CD4-positive, alpha-beta T cell (primary cell): ENCODE data around the gene P4HA3. TPM values are rescaled to one million over a fixed set of nuclear protein-coding genes. Genes with fewer than 3 reads are reported as not detected.

Experiments
- ATAC-seq: fragments of 200-7000 bp; cut with Tn5 transposase; one replicate; pipeline ENCODE4 v1.10.0; 2022; ENCODE audit warnings: mild to moderate bottlenecking; ENCODE audit not compliant: poor library complexity
- CTCF ChIA-PET: fragments of 350-600 bp; sonication (Branson Sonifier 250); formaldehyde crosslinking; loops from one replicate; lab custom pipeline; 2021; ENCODE audit warnings: antibody characterized with exemption, inconsistent platforms; lab: Charles Lee
- POLR2A ChIA-PET: fragments of 350-600 bp; sonication (Branson Sonifier 250); formaldehyde crosslinking; loops from one replicate; lab custom pipeline; 2021; ENCODE audit warnings: antibody characterized with exemption, inconsistent platforms; lab: Charles Lee
- DNase-seq, 14 experiments: peaks; one replicate each; pipeline ENCODE4 v3.0.0-alpha.2; 2013 to 2020; ENCODE audit warnings: mixed read lengths in 2 of 14
- H3K27ac ChIP-seq, 2 donors: one replicate each; pipeline versions ENCODE4 v1.5.1 to v1.7.0; 2013; ENCODE audit warnings: low read length in 2 of 2, low read depth in 1 of 2, mild to moderate bottlenecking in 1 of 2
- H3K27me3 ChIP-seq, 2 experiments: 1 replicate in 1 of 2; 2 replicates in 1 of 2; pipeline versions ENCODE4 v1.6.1 to v1.7.0; 2013; ENCODE audit warnings: low read length in 2 of 2, control low read depth in 1 of 2, mild to moderate bottlenecking in 1 of 2, moderate library complexity in 1 of 2; ENCODE audit not compliant: insufficient read depth in 2 of 2, control insufficient read depth in 1 of 2
- H3K36me3 ChIP-seq: one replicate; pipeline ENCODE4 v1.6.1; 2013; ENCODE audit warnings: low read length, control low read depth; ENCODE audit not compliant: insufficient read depth
- H3K4me1 ChIP-seq: one replicate; pipeline ENCODE4 v1.6.1; 2013; ENCODE audit warnings: low read length, control low read depth; ENCODE audit not compliant: insufficient read depth
- H3K4me3 ChIP-seq: one replicate; pipeline ENCODE4 v1.5.1; 2013; ENCODE audit warnings: mild to moderate bottlenecking, low read length, moderate library complexity
- H3K9me3 ChIP-seq, 2 experiments: 1 replicate in 1 of 2; 2 replicates in 1 of 2; pipeline versions ENCODE4 v1.6.1 to v1.7.0; 2013; ENCODE audit warnings: low read length in 2 of 2, mild to moderate bottlenecking in 2 of 2, control low read depth in 1 of 2, moderate library complexity in 1 of 2; ENCODE audit not compliant: control insufficient read depth in 1 of 2, insufficient read depth in 1 of 2
- H3K27ac Mint-ChIP-seq: one replicate; pipeline ENCODE4 v1.8.0; 2020; ENCODE audit warnings: mixed read lengths
- H3K27me3 Mint-ChIP-seq: one replicate; pipeline ENCODE4 v1.8.0; 2021; ENCODE audit warnings: mixed read lengths
- H3K36me3 Mint-ChIP-seq: one replicate; pipeline ENCODE4 v1.8.0; 2021; ENCODE audit warnings: low read depth, mixed read lengths
- H3K4me1 Mint-ChIP-seq: one replicate; pipeline ENCODE4 v1.8.0; 2021; ENCODE audit warnings: low read depth, mixed read lengths
- H3K4me3 Mint-ChIP-seq: one replicate; pipeline ENCODE4 v1.8.0; 2020; ENCODE audit warnings: mild to moderate bottlenecking, mixed read lengths
- H3K9me3 Mint-ChIP-seq: one replicate; pipeline ENCODE4 v1.8.0; 2020; ENCODE audit warnings: mixed read lengths
- CTCF ChIP-seq: fragments of 200-600 bp; IDR thresholded peaks from one replicate; pipeline ENCODE4 v1.8.0; 2022; ENCODE audit warnings: antibody characterized with exemption, mild to moderate bottlenecking
- intact Hi-C, 2 experiments: fragments of 100-400 bp; cut with DNase I in 1 of 2; cut with micrococcal nuclease in 1 of 2; formaldehyde crosslinking; loops; one replicate each; pipeline versions ENCODE4 v1.15.1 to v1.9.0; 2023 to 2025; cut with DNase I, micrococcal nuclease
- total RNA-seq, 174 experiments: library from RNA in 2 of 174; stranded (reverse) in 2 of 174; gene quantifications; one replicate each; pipeline ENCODE4 v1.2.3 and lab custom pipeline; 2021 to 2026

Gene P4HA3
- total RNA-seq, 2 experiments from 2014 or later: not detected

GRCh38 chr11:74327076-74327475 is 15.6 kb upstream of the P4HA3 start:
- no peaks in the 10 kb centered on the region for H3K36me3 ChIP-seq
- H3K4me3 ChIP-seq: no peak overlapping the region
- ChIA-PET POLR2A (interaction anchor here (1.1 kb wide), 1 partner anchor 43 kb away, joined by 3 read pairs; no protein-coding TSS in a partner anchor), CTCF (no interaction called here)
- DNase-seq (no peak), ATAC-seq (no peak)
- H3K27ac ChIP-seq: no peak overlapping the region
- Mint-ChIP-seq H3K27ac (no peak overlapping the region), H3K9me3 (no peaks in the 10 kb centered on the region), H3K4me3 (no peak overlapping the region), H3K27me3 (no peaks in the 10 kb centered on the region), H3K36me3 (peaks cover 15% of the 10 kb centered on the region), H3K4me1 (no peaks in the 10 kb centered on the region)
- peaks cover 0 to 4% of the 10 kb centered on the region in 2 experiments for H3K27me3 ChIP-seq
- no peaks in the 10 kb centered on the region for H3K4me1 ChIP-seq
- TF ChIP-seq CTCF: no peak
- intact Hi-C loops: loop anchor here in 1 of 2 experiments (10.0 kb wide), 1 partner anchor 362 kb away; no protein-coding TSS in a partner anchor
- no peaks in the 10 kb centered on the region for H3K9me3 ChIP-seq

DNA sequence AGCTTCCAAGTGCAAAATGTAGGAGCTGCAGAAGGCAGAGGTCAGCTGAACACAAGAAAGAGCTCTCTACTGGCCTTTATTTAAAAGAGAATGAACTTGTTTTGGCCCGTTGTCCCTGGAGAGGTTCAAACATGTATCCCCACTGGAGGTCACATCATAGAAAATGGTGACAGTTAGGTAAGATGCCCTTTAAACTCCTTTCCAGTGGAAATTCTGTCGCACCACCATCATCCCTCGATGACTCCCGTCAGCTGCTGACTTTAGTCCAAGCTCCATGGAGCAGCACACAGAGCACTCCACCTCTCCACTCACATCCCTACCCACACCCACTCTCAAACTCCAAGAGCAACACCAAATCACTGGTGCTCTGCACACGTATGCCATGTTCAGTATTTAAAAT is 15.2 kb upstream of the P4HA3 start:
- intact Hi-C loops: loop anchor here in 1 of 2 experiments (10.0 kb wide), 1 partner anchor 362 kb away; no protein-coding TSS in a partner anchor
- no peak for TF ChIP-seq CTCF
- Mint-ChIP-seq H3K27me3 (no peaks in the 10 kb centered on the region), H3K27ac (no peak overlapping the region), H3K4me1 (no peaks in the 10 kb centered on the region), H3K9me3 (no peaks in the 10 kb centered on the region), H3K36me3 (peaks cover 15% of the 10 kb centered on the region), H3K4me3 (no peak overlapping the region)
- POLR2A ChIA-PET: interaction anchor here (1.1 kb wide), 1 partner anchor 43 kb away, joined by 3 read pairs; no protein-coding TSS in a partner anchor
- DNase-seq (no peak), ATAC-seq (no peak)
- Histone ChIP-seq H3K27ac (no peak overlapping the region), H3K4me3 (no peak overlapping the region), H3K27me3 (peaks cover 0 to 4% of the 10 kb centered on the region in 2 experiments), H3K36me3 (no peaks in the 10 kb centered on the region), H3K9me3 (no peaks in the 10 kb centered on the region), H3K4me1 (no peaks in the 10 kb centered on the region)
- CTCF ChIA-PET: no interaction called here

DNA sequence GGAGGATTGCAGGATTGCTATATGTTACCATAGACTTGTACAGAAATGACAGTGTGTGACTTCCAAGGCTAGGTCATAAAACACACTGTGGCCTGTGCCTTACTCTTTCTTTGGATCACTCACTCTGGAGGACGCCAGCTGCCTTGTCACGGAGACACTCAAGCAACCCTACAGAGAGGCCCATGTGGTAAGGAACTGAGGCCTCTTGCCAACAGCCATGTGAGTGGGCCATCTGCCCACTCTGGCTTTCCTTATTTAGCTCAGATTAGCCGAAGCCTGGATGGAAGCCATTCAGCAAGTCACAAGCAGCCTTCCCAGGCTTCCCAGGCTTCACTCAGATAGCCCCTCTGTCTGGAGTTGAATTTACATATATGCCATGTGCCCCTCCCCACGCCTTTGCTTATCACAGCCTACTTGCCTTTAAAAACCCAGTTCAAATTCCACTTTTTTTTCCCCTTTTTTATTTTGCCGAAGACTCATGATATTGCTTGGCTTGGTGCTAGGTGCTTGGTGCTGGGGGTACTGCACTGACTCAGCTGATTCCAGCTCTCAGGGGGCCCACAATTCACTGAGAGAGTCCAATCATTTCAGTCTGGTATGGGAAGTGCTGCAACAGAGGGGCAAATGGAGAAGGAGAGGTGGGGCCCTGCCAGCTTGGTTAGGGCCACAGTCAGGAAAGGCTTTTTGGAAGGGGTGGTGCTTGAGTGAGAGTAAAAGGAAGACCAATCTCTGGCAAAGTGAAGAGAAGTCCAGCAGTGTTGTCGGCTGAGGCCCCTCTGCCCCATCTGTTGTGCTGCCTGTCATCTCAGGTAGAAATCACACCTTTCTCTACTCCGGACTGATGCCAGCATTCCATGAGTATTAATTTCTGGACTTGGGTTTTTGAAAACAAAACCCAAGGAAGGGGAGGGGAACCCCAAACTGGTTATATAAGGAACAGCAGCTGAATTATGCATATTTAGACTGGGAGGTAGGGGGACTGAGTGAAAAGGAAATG is 14.5 kb upstream of the P4HA3 start:
- H3K4me1 Mint-ChIP-seq: no peaks in the 10 kb centered on the region
- H3K4me1 ChIP-seq: no peaks in the 10 kb centered on the region
- H3K4me3 Mint-ChIP-seq: no peak overlapping the region
- H3K27ac ChIP-seq: no peak overlapping the region
- CTCF ChIA-PET: no interaction called here
- no peak overlapping the region for H3K27ac Mint-ChIP-seq
- no peak for TF ChIP-seq CTCF
- ATAC-seq: no peak
- POLR2A ChIA-PET: interaction anchor here (1.1 kb wide), 1 partner anchor 42 kb away, joined by 3 read pairs; no protein-coding TSS in a partner anchor
- H3K27me3 ChIP-seq: peaks cover 0 to 4% of the 10 kb centered on the region in 2 experiments
- no peaks in the 10 kb centered on the region for H3K9me3 Mint-ChIP-seq
- intact Hi-C loops: loop anchor here in 1 of 2 experiments (10.0 kb wide), 1 partner anchor 361 kb away; no protein-coding TSS in a partner anchor
- no peaks in the 10 kb centered on the region for H3K36me3 ChIP-seq
- H3K27me3 Mint-ChIP-seq: peaks cover 4% of the 10 kb centered on the region
- DNase-seq: no peak
- H3K9me3 ChIP-seq: no peaks in the 10 kb centered on the region
- H3K4me3 ChIP-seq: no peak overlapping the region
- H3K36me3 Mint-ChIP-seq: peaks cover 15% of the 10 kb centered on the region
